ENCODE measurements around the gene MT1G.
"Not testable (repeated sequence)": the region's sequence is repeated elsewhere in the genome, so short reads cannot be mapped to it uniquely, and the experiment has no call there.

MT1G gene

DNA sequence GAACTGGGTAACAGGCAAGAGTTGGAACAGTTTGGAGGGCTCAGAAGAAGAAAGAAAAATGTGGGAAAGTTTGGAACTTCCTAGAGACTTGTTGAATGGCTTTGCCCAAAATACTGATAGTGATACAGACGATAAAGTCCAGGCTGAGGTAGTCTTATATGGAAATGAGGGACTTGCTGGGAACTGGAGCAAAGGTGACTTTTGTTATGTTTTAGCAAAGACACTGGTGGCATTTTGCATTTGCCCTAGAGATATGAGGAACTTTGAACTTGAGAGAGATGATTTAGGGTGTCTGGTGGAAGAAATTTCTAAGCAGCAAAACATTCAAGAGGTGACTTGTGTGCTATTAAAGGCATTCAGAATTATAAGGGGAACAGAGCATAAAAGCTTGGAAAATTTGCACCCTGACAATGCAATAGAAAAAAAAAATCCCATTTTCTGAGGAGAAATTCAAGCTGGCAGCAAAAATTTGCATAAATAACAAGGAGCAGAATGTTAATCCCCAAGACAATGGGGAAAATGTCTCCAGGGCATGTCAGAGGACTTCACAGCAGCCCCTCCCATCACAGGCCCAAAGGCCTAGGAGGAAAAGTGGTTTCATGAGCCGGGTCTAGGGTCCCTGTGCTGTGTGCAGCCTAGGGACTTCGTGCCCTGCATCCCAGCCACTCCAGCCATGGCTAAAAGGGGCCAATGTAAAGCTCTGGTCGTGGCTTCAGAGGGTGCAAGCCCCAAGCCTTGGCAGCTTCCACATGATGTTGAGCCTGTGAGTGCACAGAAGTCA is 46.0 kb downstream of the MT1G start:
- not testable (repeated sequence) for H3K27me3 ChIP-seq (ENCODE audit: low read depth, low read length); H3K36me3 ChIP-seq (ENCODE audit: control insufficient read depth in 1 of 2, insufficient read depth in 2 of 2, low read length in 2 of 2); H3K4me3 ChIP-seq (ENCODE audit: low read depth in 1 of 2, low read length in 2 of 2); H3K9me3 ChIP-seq (ENCODE audit: control insufficient read depth in 1 of 2, low read length in 2 of 2); H3K27ac ChIP-seq (ENCODE audit: low read length)
- H3K4me1 ChIP-seq (ENCODE audit: control insufficient read depth in 1 of 2, insufficient read depth in 2 of 2, low read length in 2 of 2) = peaks cover 0 to 15% of the 10 kb centered on the region in 2 donors

DNA sequence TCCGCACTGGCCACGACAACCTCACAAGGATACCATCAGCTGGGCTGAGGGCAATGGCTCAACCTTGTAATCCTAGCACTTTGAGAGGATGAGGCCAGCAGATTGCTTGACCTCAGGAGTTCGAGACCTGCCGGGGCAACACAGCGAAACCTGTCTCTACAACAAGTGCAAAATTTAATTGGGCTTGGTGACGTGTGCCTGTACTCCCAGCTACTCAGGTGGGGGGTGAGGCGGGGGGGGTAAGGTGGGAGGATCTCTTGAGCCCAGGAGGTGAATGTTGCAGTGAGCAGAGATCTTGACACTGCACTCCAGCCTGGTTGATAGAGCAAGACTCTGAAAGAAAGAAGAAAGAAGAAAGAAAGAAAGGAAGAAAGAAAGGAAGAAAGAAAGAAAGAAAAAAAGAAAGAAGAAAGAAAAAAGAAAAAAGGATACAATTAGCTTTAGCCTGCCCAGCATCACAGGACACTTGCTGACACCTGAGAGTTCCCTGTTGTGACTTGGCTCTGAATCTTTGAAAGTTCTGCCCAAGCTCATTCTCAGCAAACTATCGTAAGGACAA is 47.4 kb downstream of the MT1G start:
- Histone ChIP-seq H3K4me3 (ENCODE audit: low read depth in 1 of 2, low read length in 2 of 2) (no peak overlapping the region), H3K4me1 (ENCODE audit: control insufficient read depth in 1 of 2, insufficient read depth in 2 of 2, low read length in 2 of 2) (peaks cover 0 to 13% of the 10 kb centered on the region in 2 donors)

DNA sequence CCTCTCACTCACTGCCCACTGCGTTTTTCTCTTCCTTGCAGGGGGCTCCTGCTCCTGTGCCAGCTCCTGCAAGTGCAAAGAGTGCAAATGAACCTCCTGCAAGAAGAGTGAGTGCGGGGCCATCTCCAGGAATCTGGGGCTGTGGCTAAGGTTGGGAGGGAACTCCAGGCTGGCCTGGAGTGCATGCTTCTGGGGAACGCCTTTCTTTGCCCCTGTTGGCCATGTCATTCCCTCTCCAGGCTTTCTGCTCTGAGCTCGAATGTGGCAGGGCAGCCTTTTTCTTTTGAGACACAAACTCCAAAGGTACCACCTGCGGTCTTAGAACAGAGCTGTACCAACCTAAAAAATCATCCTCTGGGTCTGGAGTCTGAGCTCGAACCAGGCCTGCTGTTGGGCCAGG is 49.7 kb downstream of the MT1G start:
- H3K36me3 ChIP-seq (ENCODE audit: control insufficient read depth in 1 of 2, insufficient read depth in 2 of 2, low read length in 2 of 2) = no peaks in the 10 kb centered on the region
- peaks cover 0 to 13% of the 10 kb centered on the region in 2 donors for H3K4me1 ChIP-seq (ENCODE audit: control insufficient read depth in 1 of 2, insufficient read depth in 2 of 2, low read length in 2 of 2)

More for the DNA sequence above, 47.4 kb downstream of the MT1G start:
- Histone ChIP-seq H3K9me3 (ENCODE audit: control insufficient read depth in 1 of 2, low read length in 2 of 2) (no peaks in the 10 kb centered on the region), H3K36me3 (ENCODE audit: control insufficient read depth in 1 of 2, insufficient read depth in 2 of 2, low read length in 2 of 2) (no peaks in the 10 kb centered on the region), H3K27me3 (ENCODE audit: low read depth, low read length) (no peaks in the 10 kb centered on the region), H3K27ac (ENCODE audit: low read length) (no peak overlapping the region)

DNA sequence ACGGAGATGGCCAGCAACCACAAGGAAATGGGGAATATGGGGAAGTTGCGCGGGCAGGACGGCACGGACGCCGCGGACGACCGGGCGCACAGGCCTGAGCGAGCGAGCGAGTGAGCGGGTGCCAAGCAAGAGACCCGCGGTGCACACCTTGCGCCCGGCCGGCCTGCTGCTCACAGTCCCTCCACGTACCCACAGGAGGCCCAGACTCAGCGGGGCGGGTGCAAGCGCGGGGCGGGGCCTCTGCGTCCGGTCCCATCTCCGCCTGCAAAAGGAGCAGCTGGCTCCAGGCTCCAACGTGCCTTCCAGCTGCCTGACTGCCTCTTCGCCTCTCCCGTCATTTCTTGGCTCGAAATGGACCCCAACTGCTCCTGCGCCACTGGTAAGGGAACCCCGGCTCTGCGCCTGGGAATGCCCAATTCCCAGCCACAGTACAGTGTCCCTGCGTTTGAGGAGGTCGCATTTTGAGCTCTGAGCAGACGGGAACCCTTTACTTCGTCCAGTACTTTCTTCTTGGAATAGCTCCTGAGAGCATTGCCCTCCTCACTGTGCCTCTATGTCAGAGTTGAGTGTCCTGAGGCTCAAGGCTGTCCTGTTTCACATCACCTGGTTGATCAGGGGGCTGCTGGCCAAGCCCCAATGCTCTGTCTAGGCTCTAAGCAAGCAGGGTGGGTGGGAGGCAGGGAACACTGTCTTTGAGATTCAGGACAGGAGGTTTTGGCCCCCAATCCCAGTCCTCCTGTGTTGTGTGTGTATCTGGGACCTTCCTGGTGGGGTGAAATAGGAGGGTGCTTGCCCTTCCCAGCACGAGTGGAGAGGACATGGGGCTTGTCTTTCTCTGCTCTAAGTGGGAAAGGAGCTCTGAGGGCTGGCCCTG is 50.4 kb downstream of the MT1G start:
- Histone ChIP-seq H3K4me1 (ENCODE audit: control insufficient read depth in 1 of 2, insufficient read depth in 2 of 2, low read length in 2 of 2) (peaks cover 0 to 13% of the 10 kb centered on the region in 2 donors), H3K9me3 (ENCODE audit: control insufficient read depth in 1 of 2, low read length in 2 of 2) (no peaks in the 10 kb centered on the region), H3K27ac (ENCODE audit: low read length) (peak overlapping the region; percentile 51), H3K4me3 (ENCODE audit: low read depth in 1 of 2, low read length in 2 of 2) (peak overlapping the region; percentile 55 to 71), H3K36me3 (ENCODE audit: control insufficient read depth in 1 of 2, insufficient read depth in 2 of 2, low read length in 2 of 2) (no peaks in the 10 kb centered on the region), H3K27me3 (ENCODE audit: low read depth, low read length) (no peaks in the 10 kb centered on the region)

More for the DNA sequence above, 49.7 kb downstream of the MT1G start:
- Histone ChIP-seq H3K4me3 (ENCODE audit: low read depth in 1 of 2, low read length in 2 of 2) (peak overlapping the region in 1 of 2 donors; percentile 55), H3K27ac (ENCODE audit: low read length) (no peak overlapping the region), H3K27me3 (ENCODE audit: low read depth, low read length) (no peaks in the 10 kb centered on the region), H3K9me3 (ENCODE audit: control insufficient read depth in 1 of 2, low read length in 2 of 2) (no peaks in the 10 kb centered on the region)
